ENCODE results near the gene KRTAP10-1. TPM values are rescaled to one million over a fixed set of nuclear protein-coding genes. Genes with fewer than 3 reads are reported as not detected.

KRTAP10-1 gene
- total RNA-seq, 4 donors from 2014 or later: not detected

DNA sequence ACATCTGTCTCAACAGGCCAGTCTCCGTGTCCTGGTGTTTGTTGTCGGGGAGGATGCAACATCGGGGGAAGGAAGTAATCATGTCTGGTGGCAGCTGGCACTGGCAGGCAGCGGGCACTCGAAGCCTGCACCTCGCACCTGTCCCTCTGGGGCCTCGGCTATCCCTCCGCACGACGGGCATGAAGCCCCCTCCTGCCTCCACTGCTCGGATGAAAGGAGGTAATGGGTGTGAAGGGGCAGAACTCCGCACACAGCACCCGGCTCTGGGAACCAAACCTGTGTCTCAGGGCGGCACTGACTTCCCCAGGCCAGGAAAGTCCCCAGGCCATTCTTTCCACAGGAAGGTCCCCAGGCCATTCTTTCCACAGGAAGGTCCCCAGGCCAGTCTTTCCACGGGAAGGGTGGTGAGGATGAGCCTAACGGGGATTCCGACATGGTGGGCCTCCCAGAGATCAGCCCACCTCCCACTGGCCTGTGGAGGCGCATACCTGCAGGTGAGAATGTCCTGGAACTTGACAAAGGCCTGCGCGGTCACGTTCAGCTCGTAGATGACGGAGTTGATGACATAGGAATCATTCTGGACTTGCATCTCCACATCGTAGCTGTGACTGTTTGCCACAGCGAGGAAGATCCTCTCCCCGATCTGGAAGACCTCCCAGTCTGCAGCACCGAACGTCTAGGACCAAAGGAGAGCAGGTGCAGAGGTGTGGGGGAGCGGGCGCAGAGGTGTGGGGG lies 31.1 kb downstream of the KRTAP10-1 start:
- TF ChIP-seq POLR2A (IDR thresholded peaks at IDR 0.05): no peak
- TF ChIP-seq, protein P1, sequence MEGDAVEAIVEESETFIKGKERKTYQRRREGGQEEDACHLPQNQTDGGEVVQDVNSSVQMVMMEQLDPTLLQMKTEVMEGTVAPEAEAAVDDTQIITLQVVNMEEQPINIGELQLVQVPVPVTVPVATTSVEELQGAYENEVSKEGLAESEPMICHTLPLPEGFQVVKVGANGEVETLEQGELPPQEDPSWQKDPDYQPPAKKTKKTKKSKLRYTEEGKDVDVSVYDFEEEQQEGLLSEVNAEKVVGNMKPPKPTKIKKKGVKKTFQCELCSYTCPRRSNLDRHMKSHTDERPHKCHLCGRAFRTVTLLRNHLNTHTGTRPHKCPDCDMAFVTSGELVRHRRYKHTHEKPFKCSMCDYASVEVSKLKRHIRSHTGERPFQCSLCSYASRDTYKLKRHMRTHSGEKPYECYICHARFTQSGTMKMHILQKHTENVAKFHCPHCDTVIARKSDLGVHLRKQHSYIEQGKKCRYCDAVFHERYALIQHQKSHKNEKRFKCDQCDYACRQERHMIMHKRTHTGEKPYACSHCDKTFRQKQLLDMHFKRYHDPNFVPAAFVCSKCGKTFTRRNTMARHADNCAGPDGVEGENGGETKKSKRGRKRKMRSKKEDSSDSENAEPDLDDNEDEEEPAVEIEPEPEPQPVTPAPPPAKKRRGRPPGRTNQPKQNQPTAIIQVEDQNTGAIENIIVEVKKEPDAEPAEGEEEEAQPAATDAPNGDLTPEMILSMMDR (IDR thresholded peaks at IDR 0.05 in 4 of 5, conservative IDR thresholded peaks at IDR 0.05 in 1 of 5): no peak

DNA sequence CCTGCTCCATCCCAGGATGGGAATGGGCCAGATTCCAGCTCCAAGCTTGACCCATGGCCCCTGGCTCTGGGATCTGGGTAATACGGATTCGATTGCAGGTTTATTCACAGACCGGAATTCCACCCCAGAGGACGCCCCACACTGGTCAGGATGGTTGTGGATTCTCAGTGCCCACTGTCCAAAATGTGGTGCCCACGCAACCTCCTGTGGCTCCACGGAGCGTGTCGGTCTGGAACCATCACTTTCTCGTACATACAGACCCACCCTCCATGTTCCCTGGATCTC lies 31.6 kb downstream of the KRTAP10-1 start:
- no peak overlapping the region for H3K4me3 ChIP-seq
- ATAC-seq (no peak), DNase-seq (no peak)
- no peak overlapping the region for H3K27ac ChIP-seq
- H3K9me3 ChIP-seq: no peaks in the 10 kb centered on the region
- no peaks in the 10 kb centered on the region for H3K4me1 ChIP-seq
- no peak for TF ChIP-seq POLR2A (IDR thresholded peaks at IDR 0.05)
- TF ChIP-seq, protein P1 (IDR thresholded peaks at IDR 0.05 in 4 of 5, conservative IDR thresholded peaks at IDR 0.05 in 1 of 5): no peak
- intact Hi-C loops (cut with DNase I; ENCODE audit: low total_unique reads): loop anchor here (10.0 kb wide), 1 partner anchor 426 kb away; no protein-coding TSS in a partner anchor
- peaks cover 22 to 37% (median 33%) of the 10 kb centered on the region in 3 donors for H3K27me3 ChIP-seq
- H3K36me3 ChIP-seq: no peaks in the 10 kb centered on the region
- in situ Hi-C loops (cut with MboI; ENCODE audit: low sequenced_read_pairs in 4 of 4): loop anchor here in 1 of 4 donors (25.0 kb wide), 1 partner anchor 279 kb away; no protein-coding TSS in a partner anchor

More for the DNA sequence above, 31.1 kb downstream of the KRTAP10-1 start:
- in situ Hi-C loops (cut with MboI; ENCODE audit: low sequenced_read_pairs in 4 of 4): loop anchor here in 1 of 4 donors (25.0 kb wide), 1 partner anchor 278 kb away; no protein-coding TSS in a partner anchor
- no peaks in the 10 kb centered on the region for H3K4me1 ChIP-seq
- H3K27ac ChIP-seq: no peak overlapping the region
- no peaks in the 10 kb centered on the region for H3K9me3 ChIP-seq
- no peak overlapping the region for H3K4me3 ChIP-seq
- intact Hi-C loops (cut with DNase I; ENCODE audit: low total_unique reads): loop anchor here (10.0 kb wide), 1 partner anchor 426 kb away; no protein-coding TSS in a partner anchor
- no peak for ATAC-seq
- no peaks in the 10 kb centered on the region for H3K36me3 ChIP-seq
- H3K27me3 ChIP-seq: peaks cover 22 to 37% (median 33%) of the 10 kb centered on the region in 3 donors
- no peak for DNase-seq

DNA sequence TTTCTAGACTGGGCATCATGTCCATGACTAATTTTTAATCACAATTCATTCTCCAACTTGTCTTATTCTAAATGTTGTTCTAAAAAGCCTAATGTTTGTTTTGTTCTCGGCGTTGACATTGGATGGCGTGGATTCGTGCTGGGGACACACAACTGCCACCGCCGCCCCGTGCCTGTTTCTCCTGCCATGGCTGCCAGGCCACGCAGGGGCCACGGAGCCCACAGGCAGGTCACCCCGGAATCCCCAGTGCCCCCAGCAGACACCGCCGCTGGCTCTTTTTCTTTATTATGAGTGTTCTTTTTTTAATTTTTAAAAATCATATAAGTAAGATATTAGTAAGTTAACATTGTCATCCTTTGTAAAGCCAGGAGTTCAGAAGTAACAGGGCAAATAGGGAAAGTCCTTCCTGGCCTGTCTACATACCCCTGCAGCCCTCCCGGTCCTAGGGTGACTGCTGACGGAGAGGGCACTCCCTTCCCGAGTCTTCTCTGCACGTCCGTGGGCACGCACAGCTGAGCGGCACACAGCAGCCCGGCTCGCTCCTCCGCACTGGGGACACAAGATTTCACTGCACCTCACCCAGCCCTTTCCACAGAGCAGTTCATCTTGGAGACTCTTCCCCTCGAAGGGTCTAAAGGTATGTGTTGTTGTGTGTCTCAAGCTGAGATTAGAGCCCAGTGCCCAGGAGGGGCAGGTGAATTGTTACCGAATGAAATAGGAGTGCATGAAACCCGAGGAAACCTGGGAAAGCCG lies 32.1 kb downstream of the KRTAP10-1 start:
- H3K4me3 ChIP-seq: no peak overlapping the region
- TF ChIP-seq POLR2A (IDR thresholded peaks at IDR 0.05): no peak
- TF ChIP-seq, protein P1 (IDR thresholded peaks at IDR 0.05 in 4 of 5, conservative IDR thresholded peaks at IDR 0.05 in 1 of 5): no peak
- H3K27me3 ChIP-seq: peaks cover 22 to 37% (median 33%) of the 10 kb centered on the region in 3 donors
- DNase-seq (no peak), ATAC-seq (no peak)
- in situ Hi-C loops (cut with MboI; ENCODE audit: low sequenced_read_pairs in 4 of 4): loop anchor here in 1 of 4 donors (25.0 kb wide), 1 partner anchor 279 kb away; no protein-coding TSS in a partner anchor
- no peak overlapping the region for H3K27ac ChIP-seq
- no peaks in the 10 kb centered on the region for H3K9me3 ChIP-seq
- intact Hi-C loops (cut with DNase I; ENCODE audit: low total_unique reads): loop anchor here (10.0 kb wide), 1 partner anchor 427 kb away; no protein-coding TSS in a partner anchor
- no peaks in the 10 kb centered on the region for H3K4me1 ChIP-seq
- H3K36me3 ChIP-seq: no peaks in the 10 kb centered on the region

DNA sequence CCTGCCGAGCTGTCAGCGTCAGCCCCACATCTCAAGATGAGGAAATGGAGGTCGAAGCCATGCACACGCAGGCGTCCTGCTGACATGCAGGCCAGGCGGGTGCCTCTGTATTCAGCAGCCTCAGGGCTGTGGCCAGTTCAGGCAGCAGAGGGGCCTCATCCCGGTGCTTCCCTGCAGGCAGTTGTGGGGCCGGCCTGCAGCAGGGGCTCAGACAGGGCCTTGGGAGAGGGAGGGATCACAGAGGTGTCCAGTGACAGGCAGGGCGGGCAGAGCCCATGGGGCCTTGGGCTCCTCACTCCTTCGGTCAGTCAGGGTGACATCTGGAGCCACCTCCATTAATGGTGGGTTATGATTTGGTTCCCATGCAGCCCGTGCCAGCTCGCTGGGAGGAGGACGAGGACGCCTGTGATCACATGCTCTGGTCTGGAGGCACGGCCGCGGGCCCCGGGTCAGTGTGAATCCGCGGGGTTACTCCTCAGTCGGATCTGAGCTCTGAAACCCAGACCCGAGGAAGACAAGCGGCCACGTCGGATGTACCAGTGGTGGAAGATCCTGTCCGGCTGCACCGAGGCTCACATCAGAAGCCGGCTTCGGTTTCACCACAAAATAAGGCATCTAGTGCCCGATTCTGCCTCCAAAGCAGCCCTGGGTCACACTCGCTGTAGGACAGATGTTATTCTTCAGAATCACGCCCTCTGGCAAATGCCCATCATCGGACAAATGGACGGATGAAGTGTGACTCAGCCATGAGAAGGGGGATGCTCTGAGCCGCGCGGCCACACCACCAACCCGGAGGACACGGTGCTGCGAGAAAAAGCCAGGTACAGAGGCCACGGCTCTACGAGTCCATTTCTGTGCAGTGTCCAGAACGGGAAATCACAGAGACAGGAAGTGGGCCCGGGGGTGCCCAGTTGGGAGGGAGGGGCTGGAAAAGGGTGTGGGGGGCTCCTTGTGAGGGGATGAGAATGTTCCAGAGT lies 33.4 kb downstream of the KRTAP10-1 start:
- Histone ChIP-seq H3K27ac (no peak overlapping the region), H3K4me1 (no peaks in the 10 kb centered on the region), H3K27me3 (peaks cover 22 to 37% (median 33%) of the 10 kb centered on the region in 3 donors), H3K9me3 (no peaks in the 10 kb centered on the region), H3K36me3 (no peaks in the 10 kb centered on the region), H3K4me3 (no peak overlapping the region)
- ATAC-seq (no peak), DNase-seq (no peak)
- in situ Hi-C loops (cut with MboI; ENCODE audit: low sequenced_read_pairs in 4 of 4) (loop anchor here in 1 of 4 donors (25.0 kb wide), 1 partner anchor 281 kb away; no protein-coding TSS in a partner anchor), intact Hi-C loops (cut with DNase I; ENCODE audit: low total_unique reads) (loop anchor here (10.0 kb wide), 1 partner anchor 428 kb away; no protein-coding TSS in a partner anchor)
- TF ChIP-seq, protein P1 (IDR thresholded peaks at IDR 0.05 in 4 of 5, conservative IDR thresholded peaks at IDR 0.05 in 1 of 5): no peak
- TF ChIP-seq POLR2A (IDR thresholded peaks at IDR 0.05): no peak
